H1 (cell line): ENCODE results near the gene NMB. TPM values are rescaled to one million over a fixed set of nuclear protein-coding genes. Genes with fewer than 3 reads are reported as not detected.

Experiments used
- ATF3 ChIP-seq: IDR thresholded peaks from 2 replicates; pipeline ENCODE4 v1.6.1; 2011; ENCODE audit warnings: low read depth, mild to moderate bottlenecking, low read length; ENCODE audit not compliant: insufficient read depth
- JUND ChIP-seq: IDR thresholded peaks from 2 replicates; pipeline ENCODE4 v1.6.1; 2011; ENCODE audit warnings: mild to moderate bottlenecking, improper control_type of control experiment, low read length
- RAD21 ChIP-seq, 2 experiments: IDR thresholded peaks in 1 of 2; conservative IDR thresholded peaks in 1 of 2; 2 replicates each; pipeline ENCODE4 v1.6.1; 2011; ENCODE audit warnings: low read depth in 2 of 2, low read length in 2 of 2, improper control_type of control experiment in 1 of 2, inconsistent platforms in 1 of 2, mild to moderate bottlenecking in 1 of 2, moderate library complexity in 1 of 2
- TCF12 ChIP-seq: IDR thresholded peaks from 2 replicates; pipeline ENCODE4 v1.6.1; 2011; ENCODE audit warnings: low read depth, mild to moderate bottlenecking, low read length
- polyA plus RNA-seq, 7 experiments: library from polyadenylated mRNA; depleted of rRNA in 3 of 7; stranded (reverse) in 5 of 7; unstranded in 2 of 7; fragments of >200 nt in 5 of 7; fragments of 200-250 nt in 2 of 7; gene quantifications; 1 replicate in 5 of 7; 2 replicates in 1 of 7; 4 replicates in 1 of 7; pipeline versions ENCODE4 v1.2.1 to v1.2.3, GENCODE V29; 2011 to 2013; ENCODE audit warnings: missing spikeins in 2 of 7, mixed read lengths in 2 of 7
- total RNA-seq: library from RNA; stranded (reverse); fragmentation: NEBNext Ultra II Directional; extraction: Animal tissue kit (Norgen Biotek cat#: 25700); gene quantifications from 2 replicates; pipeline ENCODE4 v1.2.1, GENCODE V29; 2021

Gene NMB
- total and polyA plus RNA-seq, 2 of the 8 experiments (the other 6 are each of a cell fraction or from before 2014, with no cell fraction given): 9.3 to 13.6 TPM

GRCh38 chr15:84616235-84616634 lies 41.8 kb downstream of the NMB start (continued):
- TF ChIP-seq TCF12 (no peak), ATF3 (no peak), JUND (no peak), RAD21 (IDR thresholded peaks at IDR 0.05 in 1 of 2, conservative IDR thresholded peaks at IDR 0.05 in 1 of 2; ENCODE audit: low read depth in 2 of 2, low read length in 2 of 2) (no peak)
